Bronchial epithelial cell (primary cell): Measurements from ENCODE around the gene NDUFS3. TPM values are rescaled to one million over a fixed set of nuclear protein-coding genes. Genes with fewer than 3 reads are reported as not detected.
"Not testable (repeated sequence)": the region's sequence is repeated elsewhere in the genome, so short reads cannot be mapped to it uniquely, and the experiment has no call there.

Experiments used
- DNase-seq: peaks from one replicate; pipeline ENCODE4 v3.0.0-alpha.2; 2010; ENCODE audit warnings: low read depth
- FAIRE-seq: peaks from 2 replicates; lab custom pipeline; 2011; peaks lifted over from hg19 to GRCh38; lab: Jason Lieb, UNC
- H3K27me3 ChIP-seq: 2 replicates; pipeline ENCODE4 v1.5.1; 2011; ENCODE audit warnings: low read length; ENCODE audit not compliant: control insufficient read depth, insufficient read depth
- H3K36me3 ChIP-seq: 2 replicates; pipeline ENCODE4 v1.5.1; 2011; ENCODE audit warnings: low read length; ENCODE audit not compliant: control insufficient read depth, insufficient read depth
- H3K4me3 ChIP-seq: 2 replicates; pipeline ENCODE4 v1.5.1; 2011; ENCODE audit warnings: mild to moderate bottlenecking, low read depth, low read length, control low read depth
- total RNA-seq: library from RNA; depleted of rRNA; stranded (reverse); fragments of >200 nt; gene quantifications from 2 replicates; pipeline ENCODE4 v1.2.1, GENCODE V29; 2014
- TF ChIP-seq, protein P1 (sequence below): IDR thresholded peaks from 2 replicates; pipeline ENCODE4 v1.5.1; 2011; ENCODE audit warnings: mild to moderate bottlenecking, moderate library complexity, low read length, control low read depth, inconsistent platforms; ENCODE audit not compliant: insufficient read depth, severe bottlenecking

Gene NDUFS3
- total RNA-seq, 1 donor from 2014 or later = 67.7 TPM

DNA sequence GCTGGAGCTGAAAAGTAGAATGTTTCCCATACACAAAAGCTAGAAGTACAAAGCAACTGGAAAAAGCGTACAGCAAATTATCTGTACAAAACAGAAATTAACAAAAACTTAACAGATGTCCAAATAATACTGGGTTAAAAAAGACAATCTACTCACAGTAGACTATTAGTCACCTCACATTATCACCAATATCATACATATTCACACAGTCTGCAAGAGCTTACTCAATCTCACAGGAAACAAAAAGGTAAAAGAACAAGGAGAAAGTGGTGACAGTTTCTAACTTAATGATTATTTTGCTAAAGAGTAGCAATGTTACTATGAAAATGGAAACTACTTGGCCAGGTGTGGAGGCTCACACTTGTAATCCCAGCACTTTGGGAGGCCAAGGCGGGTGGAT lies 37.8 kb upstream of the NDUFS3 start:
- DNase-seq (peak; percentile 39), FAIRE-seq (no peak)
- H3K36me3 ChIP-seq = peaks cover 1% of the 10 kb centered on the region
- no peaks in the 10 kb centered on the region for H3K27me3 ChIP-seq
- H3K4me3 ChIP-seq = no peak overlapping the region
- TF ChIP-seq, protein P1, sequence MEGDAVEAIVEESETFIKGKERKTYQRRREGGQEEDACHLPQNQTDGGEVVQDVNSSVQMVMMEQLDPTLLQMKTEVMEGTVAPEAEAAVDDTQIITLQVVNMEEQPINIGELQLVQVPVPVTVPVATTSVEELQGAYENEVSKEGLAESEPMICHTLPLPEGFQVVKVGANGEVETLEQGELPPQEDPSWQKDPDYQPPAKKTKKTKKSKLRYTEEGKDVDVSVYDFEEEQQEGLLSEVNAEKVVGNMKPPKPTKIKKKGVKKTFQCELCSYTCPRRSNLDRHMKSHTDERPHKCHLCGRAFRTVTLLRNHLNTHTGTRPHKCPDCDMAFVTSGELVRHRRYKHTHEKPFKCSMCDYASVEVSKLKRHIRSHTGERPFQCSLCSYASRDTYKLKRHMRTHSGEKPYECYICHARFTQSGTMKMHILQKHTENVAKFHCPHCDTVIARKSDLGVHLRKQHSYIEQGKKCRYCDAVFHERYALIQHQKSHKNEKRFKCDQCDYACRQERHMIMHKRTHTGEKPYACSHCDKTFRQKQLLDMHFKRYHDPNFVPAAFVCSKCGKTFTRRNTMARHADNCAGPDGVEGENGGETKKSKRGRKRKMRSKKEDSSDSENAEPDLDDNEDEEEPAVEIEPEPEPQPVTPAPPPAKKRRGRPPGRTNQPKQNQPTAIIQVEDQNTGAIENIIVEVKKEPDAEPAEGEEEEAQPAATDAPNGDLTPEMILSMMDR = no peak

DNA sequence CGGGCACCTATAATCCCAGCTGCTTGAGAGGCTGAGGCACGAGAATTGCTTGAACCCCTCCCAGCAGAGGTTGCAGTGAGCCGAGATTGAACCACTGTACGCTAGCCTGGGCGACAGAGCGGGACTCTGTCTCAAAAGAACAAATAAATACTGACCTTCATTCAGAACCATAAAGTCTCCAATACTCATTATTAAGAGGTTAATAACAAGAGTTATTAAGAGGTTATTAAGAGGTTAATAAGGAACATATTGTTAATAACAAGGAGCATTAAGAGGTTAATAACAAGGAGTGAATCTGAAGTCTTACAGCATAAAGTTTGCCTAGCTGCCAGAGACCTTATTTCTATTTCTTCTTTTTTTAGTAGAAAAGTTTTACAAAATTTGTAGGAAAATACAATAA lies 33.6 kb upstream of the NDUFS3 start:
- no peaks in the 10 kb centered on the region for H3K27me3 ChIP-seq
- peaks cover 1% of the 10 kb centered on the region for H3K36me3 ChIP-seq
- no peak overlapping the region for H3K4me3 ChIP-seq
- FAIRE-seq (no peak), DNase-seq (no peak)
- TF ChIP-seq, protein P1 = no peak

DNA sequence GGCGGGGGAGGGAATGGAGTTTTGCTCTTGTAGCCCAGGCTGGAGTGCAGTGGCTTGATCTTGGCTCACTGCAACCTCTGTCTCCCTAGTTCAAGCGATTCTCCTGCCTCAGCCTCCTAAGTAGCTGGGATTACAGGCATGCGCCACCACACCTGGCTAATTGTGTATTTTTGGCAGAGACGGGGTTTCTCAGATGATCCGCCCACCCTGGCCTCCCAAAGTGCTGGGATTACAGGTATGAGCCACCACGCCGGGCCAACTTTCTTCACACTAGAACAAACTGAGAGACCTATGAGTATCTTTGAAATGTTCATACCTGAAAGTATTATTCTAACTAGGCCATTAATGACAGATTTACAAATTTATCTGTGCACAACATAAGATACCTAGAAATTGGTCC lies 32.6 kb upstream of the NDUFS3 start:
- not testable (repeated sequence) for H3K4me3 ChIP-seq, DNase-seq, H3K36me3 ChIP-seq, FAIRE-seq, H3K27me3 ChIP-seq

DNA sequence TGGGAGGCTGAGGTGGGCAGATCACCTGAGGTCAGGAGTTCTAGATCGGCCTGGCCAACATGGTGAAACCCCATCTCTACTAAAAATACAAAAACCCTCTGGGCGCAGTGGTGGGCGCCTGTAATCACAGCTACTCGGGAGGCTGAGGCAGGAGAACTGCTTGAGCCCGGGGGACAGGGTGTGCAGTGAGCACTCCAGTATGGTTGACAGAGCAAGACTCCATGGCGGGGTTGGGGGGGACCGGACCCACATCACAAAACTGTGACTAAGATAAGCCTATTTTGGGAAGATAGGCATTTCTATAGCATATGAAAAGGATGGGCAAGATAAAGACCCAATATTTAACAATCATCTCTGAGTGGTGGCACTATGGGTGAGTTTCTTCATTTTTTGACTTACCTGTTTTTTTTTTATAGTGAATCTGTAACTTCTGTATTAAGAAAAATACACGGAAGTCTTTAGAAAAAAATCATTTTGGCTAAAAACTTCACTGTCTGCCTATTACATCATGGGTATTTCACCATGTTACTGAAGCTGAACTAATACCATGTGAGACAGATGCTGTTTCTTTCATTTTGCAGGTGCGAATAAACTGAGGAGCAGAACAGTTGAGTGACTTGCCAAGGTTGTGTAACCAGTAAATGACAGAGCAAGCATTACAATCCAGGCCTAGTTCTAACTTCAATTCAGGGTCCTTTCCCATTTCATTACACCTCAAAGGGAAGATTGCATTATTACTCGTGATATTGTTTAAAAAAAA lies 28.4 kb upstream of the NDUFS3 start:
- H3K4me3 ChIP-seq = no peak overlapping the region
- H3K27me3 ChIP-seq = no peaks in the 10 kb centered on the region
- H3K36me3 ChIP-seq = no peaks in the 10 kb centered on the region
- FAIRE-seq (no peak), DNase-seq (no peak)
- TF ChIP-seq, protein P1 = no peak

DNA sequence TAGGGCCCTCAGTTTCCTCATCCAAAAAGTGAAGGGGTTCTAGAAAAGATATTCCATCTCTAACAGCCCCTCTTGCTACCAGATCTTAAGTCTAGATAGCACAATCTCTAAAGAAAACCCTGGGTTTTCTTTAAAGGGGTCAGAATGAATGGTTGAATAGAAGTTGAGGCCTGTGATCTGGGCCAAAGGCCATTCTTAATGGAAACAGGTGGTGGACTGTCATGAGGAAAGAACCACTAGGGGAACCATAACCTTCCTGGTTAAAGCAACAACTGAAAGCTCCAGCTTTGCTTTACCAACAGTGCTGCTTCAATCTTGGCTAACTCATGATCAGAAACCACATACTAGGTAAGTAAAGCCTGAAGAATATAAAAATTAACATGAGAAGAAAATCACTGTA lies 27.8 kb upstream of the NDUFS3 start:
- FAIRE-seq = no peak
- TF ChIP-seq, protein P1 = peak; percentile 45
- Histone ChIP-seq H3K4me3 (no peak overlapping the region), H3K27me3 (no peaks in the 10 kb centered on the region), H3K36me3 (no peaks in the 10 kb centered on the region)
- peak; percentile 36 for DNase-seq

DNA sequence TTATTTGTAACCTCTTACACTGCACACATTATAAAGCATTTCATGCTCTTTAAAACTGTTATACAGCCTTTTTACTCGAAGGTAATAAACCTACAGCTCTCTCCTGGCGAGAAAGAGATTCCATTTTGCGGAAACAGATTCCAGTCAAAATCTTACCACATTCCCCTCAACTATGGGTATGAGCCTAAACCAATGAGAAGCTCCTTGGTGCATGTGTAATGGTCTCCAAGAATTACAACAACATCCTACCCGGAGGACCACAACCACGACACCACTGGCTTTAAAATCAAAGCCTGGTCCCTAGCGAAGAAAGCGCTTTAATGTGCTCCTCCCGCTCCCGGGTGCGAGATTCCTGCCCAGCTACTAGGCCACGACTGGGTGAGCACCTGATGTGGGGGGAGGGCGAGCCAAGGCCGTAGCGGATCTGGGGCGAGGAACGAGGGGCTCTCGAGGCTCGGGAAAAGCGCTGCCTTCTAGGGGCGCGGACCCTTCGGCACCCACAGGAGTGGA lies 26.8 kb upstream of the NDUFS3 start:
- Histone ChIP-seq H3K4me3 (peak overlapping the region; percentile 95), H3K36me3 (no peaks in the 10 kb centered on the region), H3K27me3 (no peaks in the 10 kb centered on the region)
- TF ChIP-seq, protein P1 = no peak
- DNase-seq = peak; percentile 38
- FAIRE-seq = no peak
